ENCODE measurements around the gene ERBB3.

The ERBB3 gene

GRCh38 chr12:56102683-56103065 lies 22.7 kb downstream of the ERBB3 start:
- TF ChIP-seq EZH2phosphoT487 (conservative IDR thresholded peaks at IDR 0.05; ENCODE audit: low read length), result no peak
- TF ChIP-seq CTCF (IDR thresholded peaks at IDR 0.05; ENCODE audit: insufficient read depth, low read length, poor library complexity, severe bottlenecking), result no peak
- H3K27ac ChIP-seq (ENCODE audit: low read depth, low read length), result no peak overlapping the region

GRCh38 chr12:56103066-56103711 lies 23.2 kb downstream of the ERBB3 start:
- Histone ChIP-seq H3K4me3 (ENCODE audit: insufficient read depth, low read length, poor library complexity, severe bottlenecking) (peak overlapping the region; percentile 86), H3K79me2 (ENCODE audit: insufficient read depth, low read length) (peaks cover 39% of the 10 kb centered on the region), H4K20me1 (ENCODE audit: low read depth, low read length) (peaks cover 9% of the 10 kb centered on the region; the same call in 1 of the 2 replicates), H3K27me3 (ENCODE audit: low read length) (no peaks in the 10 kb centered on the region), H3K36me3 (ENCODE audit: low read length) (peaks cover 17% of the 10 kb centered on the region), H3K9me3 (ENCODE audit: insufficient read depth, low read length) (no peaks in the 10 kb centered on the region), H3K9me2 (replicated peaks; ENCODE audit: insufficient read depth, low read length) (no peaks in the 10 kb centered on the region), H3F3A (ENCODE audit: insufficient read depth) (peaks cover 18% of the 10 kb centered on the region), H3K9ac (ENCODE audit: low read length) (peak overlapping the region; percentile 100), H3K27ac (ENCODE audit: low read depth, low read length) (peak overlapping the region; percentile 72; the same call in 1 of the 2 replicates), H3K4me2 (ENCODE audit: low read depth, low read length, poor library complexity, severe bottlenecking) (peak overlapping the region; percentile 84), H2AFZ (ENCODE audit: low read depth, low read length, severe bottlenecking) (peak overlapping the region; percentile 95)
- TF ChIP-seq EZH2phosphoT487 (conservative IDR thresholded peaks at IDR 0.05; ENCODE audit: low read length), result no peak
- TF ChIP-seq CTCF (IDR thresholded peaks at IDR 0.05; ENCODE audit: insufficient read depth, low read length, poor library complexity, severe bottlenecking), result no peak

More at GRCh38 chr12:56102683-56103065, 22.7 kb downstream of the ERBB3 start:
- Histone ChIP-seq H4K20me1 (ENCODE audit: low read depth, low read length) (peaks cover 9% of the 10 kb centered on the region; the same call in 1 of the 2 replicates), H2AFZ (ENCODE audit: low read depth, low read length, severe bottlenecking) (no peak overlapping the region), H3K27me3 (ENCODE audit: low read length) (no peaks in the 10 kb centered on the region), H3K79me2 (ENCODE audit: insufficient read depth, low read length) (peaks cover 33% of the 10 kb centered on the region), H3K9me3 (ENCODE audit: insufficient read depth, low read length) (no peaks in the 10 kb centered on the region), H3K36me3 (ENCODE audit: low read length) (peaks cover 12% of the 10 kb centered on the region), H3K9ac (ENCODE audit: low read length) (0 out of 2 replicates have a peak overlapping the region, but pooled peaks have one; percentile 100), H3K9me2 (replicated peaks; ENCODE audit: insufficient read depth, low read length) (no peaks in the 10 kb centered on the region), H3F3A (ENCODE audit: insufficient read depth) (peaks cover 18% of the 10 kb centered on the region), H3K4me3 (ENCODE audit: insufficient read depth, low read length, poor library complexity, severe bottlenecking) (no peak overlapping the region), H3K4me2 (ENCODE audit: low read depth, low read length, poor library complexity, severe bottlenecking) (peak overlapping the region; percentile 84)

GRCh38 chr12:56103823-56104108 lies 23.8 kb downstream of the ERBB3 start:
- Histone ChIP-seq H3F3A (ENCODE audit: insufficient read depth) (peaks cover 18% of the 10 kb centered on the region), H3K9me3 (ENCODE audit: insufficient read depth, low read length) (no peaks in the 10 kb centered on the region), H3K9me2 (replicated peaks; ENCODE audit: insufficient read depth, low read length) (no peaks in the 10 kb centered on the region), H3K36me3 (ENCODE audit: low read length) (peaks cover 22% of the 10 kb centered on the region), H3K4me2 (ENCODE audit: low read depth, low read length, poor library complexity, severe bottlenecking) (peak overlapping the region; percentile 84), H3K4me3 (ENCODE audit: insufficient read depth, low read length, poor library complexity, severe bottlenecking) (peak overlapping the region; percentile 86), H3K9ac (ENCODE audit: low read length) (peak overlapping the region; percentile 100), H3K79me2 (ENCODE audit: insufficient read depth, low read length) (peaks cover 40% of the 10 kb centered on the region), H3K27me3 (ENCODE audit: low read length) (no peaks in the 10 kb centered on the region), H2AFZ (ENCODE audit: low read depth, low read length, severe bottlenecking) (peak overlapping the region; percentile 95), H4K20me1 (ENCODE audit: low read depth, low read length) (peaks cover 9% of the 10 kb centered on the region; the same call in 1 of the 2 replicates), H3K27ac (ENCODE audit: low read depth, low read length) (peak overlapping the region; percentile 72)
- no peak for TF ChIP-seq CTCF (IDR thresholded peaks at IDR 0.05; ENCODE audit: insufficient read depth, low read length, poor library complexity, severe bottlenecking)
- no peak for TF ChIP-seq EZH2phosphoT487 (conservative IDR thresholded peaks at IDR 0.05; ENCODE audit: low read length)

Data from SU-DHL-6 (cell line).